Measurements from ENCODE around the gene CCR5AS.

DNA sequence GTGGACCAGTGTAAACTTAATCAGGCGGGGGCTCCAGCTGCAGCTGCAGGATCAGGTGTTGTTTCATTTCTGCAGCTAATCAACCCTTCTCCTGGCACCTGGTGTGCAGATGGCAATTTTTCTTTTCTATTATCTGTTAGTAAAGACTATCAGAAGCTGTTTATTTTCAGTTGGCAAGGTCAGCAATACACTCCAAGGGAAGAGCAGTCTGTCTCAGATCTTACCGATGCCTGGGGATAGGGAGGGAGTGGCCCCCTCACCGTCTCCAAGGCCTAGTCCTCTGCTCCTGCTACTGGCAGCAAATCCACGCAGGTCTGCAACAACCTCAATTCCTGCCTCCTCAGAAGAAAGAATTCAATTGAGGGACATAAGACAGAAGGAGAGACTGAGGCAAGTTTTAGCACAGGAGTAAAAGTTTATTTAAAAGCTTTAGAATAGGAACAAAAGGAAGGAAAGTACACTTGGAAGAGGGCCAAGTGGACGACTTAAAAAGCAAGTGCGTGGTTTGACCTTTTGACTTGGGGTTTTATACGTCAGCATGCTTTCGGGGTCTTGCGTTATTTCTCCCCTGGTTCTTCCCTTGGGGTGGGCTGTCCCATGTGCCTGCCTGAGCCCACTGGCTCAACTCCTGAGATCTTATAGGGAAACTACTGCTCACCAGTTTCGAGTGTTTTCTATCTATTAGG, 9.4 kb upstream of the CCR5AS start:
- no peak for TF ChIP-seq POLR2AphosphoS5 (IDR thresholded peaks at IDR 0.05; ENCODE audit: low read depth, low read length)
- no peak for TF ChIP-seq CBX5 (IDR thresholded peaks at IDR 0.05; ENCODE audit: low read depth, low read length)
- TF ChIP-seq, protein P1, sequence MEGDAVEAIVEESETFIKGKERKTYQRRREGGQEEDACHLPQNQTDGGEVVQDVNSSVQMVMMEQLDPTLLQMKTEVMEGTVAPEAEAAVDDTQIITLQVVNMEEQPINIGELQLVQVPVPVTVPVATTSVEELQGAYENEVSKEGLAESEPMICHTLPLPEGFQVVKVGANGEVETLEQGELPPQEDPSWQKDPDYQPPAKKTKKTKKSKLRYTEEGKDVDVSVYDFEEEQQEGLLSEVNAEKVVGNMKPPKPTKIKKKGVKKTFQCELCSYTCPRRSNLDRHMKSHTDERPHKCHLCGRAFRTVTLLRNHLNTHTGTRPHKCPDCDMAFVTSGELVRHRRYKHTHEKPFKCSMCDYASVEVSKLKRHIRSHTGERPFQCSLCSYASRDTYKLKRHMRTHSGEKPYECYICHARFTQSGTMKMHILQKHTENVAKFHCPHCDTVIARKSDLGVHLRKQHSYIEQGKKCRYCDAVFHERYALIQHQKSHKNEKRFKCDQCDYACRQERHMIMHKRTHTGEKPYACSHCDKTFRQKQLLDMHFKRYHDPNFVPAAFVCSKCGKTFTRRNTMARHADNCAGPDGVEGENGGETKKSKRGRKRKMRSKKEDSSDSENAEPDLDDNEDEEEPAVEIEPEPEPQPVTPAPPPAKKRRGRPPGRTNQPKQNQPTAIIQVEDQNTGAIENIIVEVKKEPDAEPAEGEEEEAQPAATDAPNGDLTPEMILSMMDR (IDR thresholded peaks at IDR 0.05; ENCODE audit: control extremely low read depth in 1 of 3, insufficient read depth in 1 of 3, low read depth in 1 of 3, low read length in 3 of 3): no peak
- TF ChIP-seq YY1 (IDR thresholded peaks at IDR 0.05; ENCODE audit: low read depth, low read length): no peak
- no peak for TF ChIP-seq RXRA (IDR thresholded peaks at IDR 0.05; ENCODE audit: insufficient read depth, low read depth, low read length)
- no peak for TF ChIP-seq SP2 (IDR thresholded peaks at IDR 0.05; ENCODE audit: low read length)
- no peak for TF ChIP-seq RFX5 (IDR thresholded peaks at IDR 0.05; ENCODE audit: borderline replicate concordance, low read depth, low read length)
- no peak for TF ChIP-seq RAD21 (IDR thresholded peaks at IDR 0.05 in 1 of 2, conservative IDR thresholded peaks at IDR 0.05 in 1 of 2; ENCODE audit: low read depth in 2 of 2, low read length in 2 of 2)
- no peak for TF ChIP-seq POLR2A (IDR thresholded peaks at IDR 0.05; ENCODE audit: control extremely low read depth in 1 of 2, low read depth in 2 of 2, low read length in 2 of 2)
- TF ChIP-seq FOSL1 (IDR thresholded peaks at IDR 0.05; ENCODE audit: insufficient read depth, low read depth, low read length): no peak
- no peak for TF ChIP-seq CREB1 (IDR thresholded peaks at IDR 0.05)
- no peak for TF ChIP-seq TAF7 (optimal IDR thresholded peaks at IDR 0.05; ENCODE audit: borderline replicate concordance, low read depth, low read length)
- TF ChIP-seq HDAC6 (IDR thresholded peaks at IDR 0.05; ENCODE audit: low read depth, low read length): no peak
